Subcutaneous adipose tissue (tissue), 4 donors: Measurements from ENCODE around the gene NTM. TPM values are rescaled to one million over a fixed set of nuclear protein-coding genes. Genes with fewer than 3 reads are reported as not detected.

ENCODE experiments used
- CTCF ChIP-seq: fragments of 450-650 bp; IDR thresholded peaks from one replicate; pipeline ENCODE4 v1.5.1; 2016; ENCODE audit warnings: low read depth, mild to moderate bottlenecking, control low read depth, antibody characterized with exemption, moderate library complexity
- total RNA-seq, 4 donors: library from RNA; depleted of rRNA; stranded (reverse); fragments of >200 nt; gene quantifications; one replicate each; pipeline ENCODE4 v1.1.0, GENCODE V29; 2016

NTM gene
- total RNA-seq, 4 donors from 2014 or later, result 1.5 to 5.7 (median 1.7) TPM

GRCh38 chr11:131790586-131790985 lies 420.2 kb downstream of the NTM start:
- TF ChIP-seq CTCF, result no peak

- no peak for TF ChIP-seq CTCF
These were observed 421.8 kb downstream of the NTM start for GRCh38 chr11:131792243-131792642.

- TF ChIP-seq CTCF, result no peak
These were observed 425.7 kb downstream of the NTM start for GRCh38 chr11:131796089-131796488.

GRCh38 chr11:131796541-131796940 lies 426.1 kb downstream of the NTM start:
- no peak for TF ChIP-seq CTCF

GRCh38 chr11:131800452-131800851 lies 430.0 kb downstream of the NTM start:
- no peak for TF ChIP-seq CTCF

- no peak for TF ChIP-seq CTCF
These were observed 432.2 kb downstream of the NTM start for GRCh38 chr11:131802440-131803115.

GRCh38 chr11:131807876-131808275 lies 437.5 kb downstream of the NTM start:
- TF ChIP-seq CTCF, result no peak
